AG04450 (cell line): ENCODE results near the gene ROBO1. TPM values are rescaled to one million over a fixed set of nuclear protein-coding genes. Genes with fewer than 3 reads are reported as not detected.

ENCODE experiments used
- CTCF ChIA-PET: fragments of 300-600, 350-600 bp; formaldehyde crosslinking; extraction: SDS; loops from one replicate; lab custom pipeline; 2022; ENCODE audit warnings: antibody characterized with exemption, inconsistent platforms; lab: Charles Lee
- POLR2A ChIA-PET: fragments of 350-600 bp; formaldehyde crosslinking; extraction: SDS; loops from one replicate; lab custom pipeline; 2021; ENCODE audit warnings: antibody characterized with exemption, inconsistent platforms; lab: Yijun Ruan, JAX
- DNase-seq: peaks from one replicate; pipeline ENCODE4 v3.0.0-alpha.2; 2011; ENCODE audit warnings: low read depth, low spot score
- H3K27ac ChIP-seq: one replicate; pipeline ENCODE4 v1.5.1; 2012; ENCODE audit warnings: low read depth, low read length, control low read depth
- H3K27me3 ChIP-seq: one replicate; pipeline ENCODE4 v1.6.0; 2012; ENCODE audit warnings: low read length; ENCODE audit not compliant: control insufficient read depth, insufficient read depth
- H3K4me3 ChIP-seq: 2 replicates; pipeline ENCODE4 v1.5.1; 2011; ENCODE audit warnings: mild to moderate bottlenecking, low read depth, low read length, control low read depth
- H3K9me3 ChIP-seq: 2 replicates; pipeline ENCODE4 v1.5.1; 2012; ENCODE audit warnings: low read length; ENCODE audit not compliant: control insufficient read depth, insufficient read depth
- CTCF ChIP-seq: IDR thresholded peaks from 2 replicates; pipeline ENCODE4 v1.5.1; 2011; ENCODE audit warnings: low read depth, low read length, control low read depth, inconsistent platforms
- polyA plus RNA-seq: library from polyadenylated mRNA; depleted of rRNA; stranded (reverse); fragments of >200 nt; gene quantifications from 2 replicates; pipeline ENCODE4 v1.2.3, GENCODE V29; 2011

The ROBO1 gene
- polyA plus RNA-seq, 1 experiment, result 66.0 TPM

GRCh38 chr3:78732471-78732870, 1035.3 kb downstream of the ROBO1 start:
- POLR2A ChIA-PET, result no interaction called here
- no peak overlapping the region for H3K27ac ChIP-seq
- no peak for DNase-seq

GRCh38 chr3:78729946-78730345, 1037.9 kb downstream of the ROBO1 start:
- ChIA-PET POLR2A (no interaction called here), CTCF (interaction anchor here (0.5 to 1.4 kb wide), 3 partner anchors 11 to 315 kb away, joined by 3 to 4 read pairs (median 3); no protein-coding TSS in a partner anchor)
- no peaks in the 10 kb centered on the region for H3K9me3 ChIP-seq
- TF ChIP-seq CTCF, result no peak
- no peaks in the 10 kb centered on the region for H3K27me3 ChIP-seq
- H3K4me3 ChIP-seq, result no peak overlapping the region
- no peak for DNase-seq
- H3K27ac ChIP-seq, result no peak overlapping the region

More at GRCh38 chr3:78732471-78732870, 1035.3 kb downstream of the ROBO1 start:
- CTCF ChIA-PET, result interaction anchor here (0.9 kb wide), 1 partner anchor 245 kb away, joined by 3 read pairs; no protein-coding TSS in a partner anchor
- Histone ChIP-seq H3K9me3 (no peaks in the 10 kb centered on the region), H3K27me3 (no peaks in the 10 kb centered on the region), H3K4me3 (no peak overlapping the region)
- TF ChIP-seq CTCF, result no peak

- H3K4me3 ChIP-seq, result no peak overlapping the region
- no peak for DNase-seq
- POLR2A ChIA-PET, result interaction anchor here (1.0 kb wide), 1 partner anchor 291 kb away, joined by 4 read pairs; no protein-coding TSS in a partner anchor
- H3K27me3 ChIP-seq, result no peaks in the 10 kb centered on the region
- no peak for TF ChIP-seq CTCF
- no peaks in the 10 kb centered on the region for H3K9me3 ChIP-seq
- no peak overlapping the region for H3K27ac ChIP-seq
- CTCF ChIA-PET, result interaction anchor here (1.4 kb wide), 1 partner anchor 83 kb away, joined by 3 read pairs; no protein-coding TSS in a partner anchor
Measured at GRCh38 chr3:78728406-78729145, 1039.2 kb downstream of the ROBO1 start.

- CTCF ChIA-PET, result no interaction called here
- Histone ChIP-seq H3K27ac (no peak overlapping the region), H3K4me3 (no peak overlapping the region), H3K9me3 (no peaks in the 10 kb centered on the region), H3K27me3 (no peaks in the 10 kb centered on the region)
- DNase-seq, result no peak
- POLR2A ChIA-PET, result no interaction called here
- no peak for TF ChIP-seq CTCF
Measured at GRCh38 chr3:78726545-78726944, 1041.3 kb downstream of the ROBO1 start.

GRCh38 chr3:78725703-78726246, 1042.0 kb downstream of the ROBO1 start:
- no peaks in the 10 kb centered on the region for H3K9me3 ChIP-seq
- no peak overlapping the region for H3K27ac ChIP-seq
- POLR2A ChIA-PET, result no interaction called here
- CTCF ChIA-PET, result no interaction called here
- TF ChIP-seq CTCF, result no peak
- DNase-seq, result no peak
- no peak overlapping the region for H3K4me3 ChIP-seq
- H3K27me3 ChIP-seq, result no peaks in the 10 kb centered on the region
